ENCODE measurements around the gene VIM.

The VIM gene

DNA sequence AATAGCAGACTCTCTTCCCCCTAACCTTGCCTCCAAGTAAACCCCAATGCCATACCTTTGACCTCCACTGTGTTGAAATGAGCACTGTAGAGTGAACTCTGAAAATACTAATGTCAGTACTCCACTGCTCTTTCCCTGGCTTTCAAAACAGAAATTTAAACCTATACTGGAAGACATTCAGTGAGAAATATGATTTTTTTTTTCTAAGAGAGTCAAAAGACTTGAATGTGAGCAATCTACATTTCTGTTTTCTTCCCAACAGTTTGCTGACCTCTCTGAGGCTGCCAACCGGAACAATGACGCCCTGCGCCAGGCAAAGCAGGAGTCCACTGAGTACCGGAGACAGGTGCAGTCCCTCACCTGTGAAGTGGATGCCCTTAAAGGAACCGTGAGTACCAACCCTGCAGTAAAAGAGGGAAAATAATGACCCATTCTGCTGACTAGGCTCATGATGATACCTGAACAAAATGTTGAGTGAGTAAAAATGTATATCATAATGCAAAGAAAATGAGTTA lies 6.4 kb downstream of the VIM start:
- peaks cover 63% of the 10 kb centered on the region for H3K4me1 Mint-ChIP-seq (ENCODE audit: low read depth)
- no peaks in the 10 kb centered on the region for H3K27me3 Mint-ChIP-seq
- H3K36me3 Mint-ChIP-seq, result peaks cover 8% of the 10 kb centered on the region
- peak overlapping the region; percentile 72 for H3K4me3 Mint-ChIP-seq
- H3K27ac Mint-ChIP-seq, result peak overlapping the region; percentile 64
- H3K9me3 Mint-ChIP-seq (ENCODE audit: low read depth), result no peaks in the 10 kb centered on the region

DNA sequence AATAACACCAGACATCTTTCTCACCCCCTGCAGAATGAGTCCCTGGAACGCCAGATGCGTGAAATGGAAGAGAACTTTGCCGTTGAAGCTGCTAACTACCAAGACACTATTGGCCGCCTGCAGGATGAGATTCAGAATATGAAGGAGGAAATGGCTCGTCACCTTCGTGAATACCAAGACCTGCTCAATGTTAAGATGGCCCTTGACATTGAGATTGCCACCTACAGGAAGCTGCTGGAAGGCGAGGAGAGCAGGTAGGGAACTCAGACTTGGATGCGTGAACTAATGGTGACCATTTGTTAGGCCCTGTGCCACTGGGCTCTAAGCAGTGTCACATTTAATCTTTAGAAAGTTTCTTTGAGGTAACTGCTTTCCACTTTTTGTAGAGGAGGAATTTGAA lies 7.1 kb downstream of the VIM start:
- H3K36me3 Mint-ChIP-seq, result peaks cover 8% of the 10 kb centered on the region
- peak overlapping the region; percentile 28 for H3K4me3 Mint-ChIP-seq
- H3K9me3 Mint-ChIP-seq (ENCODE audit: low read depth), result no peaks in the 10 kb centered on the region
- H3K27me3 Mint-ChIP-seq, result no peaks in the 10 kb centered on the region
- peaks cover 61% of the 10 kb centered on the region for H3K4me1 Mint-ChIP-seq (ENCODE audit: low read depth)
- H3K27ac Mint-ChIP-seq, result peak overlapping the region; percentile 64

DNA sequence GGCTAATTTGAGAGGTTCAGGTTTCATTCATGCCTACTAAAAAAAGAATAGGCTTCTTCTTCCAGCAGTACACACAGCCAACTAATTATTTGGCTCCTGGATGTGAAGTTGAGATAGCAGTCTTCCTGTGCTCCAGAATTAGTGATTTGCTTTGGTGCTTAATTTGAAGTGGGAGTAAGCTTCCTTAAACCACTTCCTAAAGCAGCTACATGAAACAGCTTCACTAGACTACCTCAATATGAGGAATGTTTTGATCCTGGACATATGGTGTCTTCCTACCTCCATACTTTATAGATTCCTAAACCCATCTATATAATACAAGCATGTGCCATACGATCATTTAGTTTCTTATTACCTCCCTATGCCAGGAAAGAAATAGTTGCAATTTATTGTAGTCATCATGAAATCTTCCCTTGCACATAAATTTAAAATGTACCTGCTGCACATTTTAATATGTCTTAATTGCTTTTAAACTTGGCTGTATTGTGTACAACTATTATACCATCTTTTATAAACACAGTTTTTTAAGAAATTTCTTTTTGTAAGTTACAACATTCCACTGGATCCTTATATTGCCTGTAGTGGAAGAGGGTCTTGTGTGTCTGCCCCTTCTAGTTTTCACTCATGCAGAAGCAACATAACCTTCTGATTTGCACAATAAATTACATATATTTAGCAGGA lies 8.6 kb downstream of the VIM start:
- H3K27ac Mint-ChIP-seq, result peak overlapping the region; percentile 50
- H3K4me3 Mint-ChIP-seq, result no peak overlapping the region
- H3K9me3 Mint-ChIP-seq (ENCODE audit: low read depth), result no peaks in the 10 kb centered on the region
- H3K4me1 Mint-ChIP-seq (ENCODE audit: low read depth), result peaks cover 55% of the 10 kb centered on the region
- H3K27me3 Mint-ChIP-seq, result no peaks in the 10 kb centered on the region
- H3K36me3 Mint-ChIP-seq, result peaks cover 8% of the 10 kb centered on the region

DNA sequence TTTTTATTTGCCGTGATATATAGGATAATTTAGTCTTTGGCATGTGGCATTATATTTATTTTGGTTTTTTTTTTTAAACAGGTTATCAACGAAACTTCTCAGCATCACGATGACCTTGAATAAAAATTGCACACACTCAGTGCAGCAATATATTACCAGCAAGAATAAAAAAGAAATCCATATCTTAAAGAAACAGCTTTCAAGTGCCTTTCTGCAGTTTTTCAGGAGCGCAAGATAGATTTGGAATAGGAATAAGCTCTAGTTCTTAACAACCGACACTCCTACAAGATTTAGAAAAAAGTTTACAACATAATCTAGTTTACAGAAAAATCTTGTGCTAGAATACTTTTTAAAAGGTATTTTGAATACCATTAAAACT lies 9.1 kb downstream of the VIM start:
- no peaks in the 10 kb centered on the region for H3K9me3 Mint-ChIP-seq (ENCODE audit: low read depth)
- H3K36me3 Mint-ChIP-seq, result peaks cover 8% of the 10 kb centered on the region
- no peak overlapping the region for H3K4me3 Mint-ChIP-seq
- peaks cover 55% of the 10 kb centered on the region for H3K4me1 Mint-ChIP-seq (ENCODE audit: low read depth)
- H3K27me3 Mint-ChIP-seq, result no peaks in the 10 kb centered on the region
- no peak overlapping the region for H3K27ac Mint-ChIP-seq

DNA sequence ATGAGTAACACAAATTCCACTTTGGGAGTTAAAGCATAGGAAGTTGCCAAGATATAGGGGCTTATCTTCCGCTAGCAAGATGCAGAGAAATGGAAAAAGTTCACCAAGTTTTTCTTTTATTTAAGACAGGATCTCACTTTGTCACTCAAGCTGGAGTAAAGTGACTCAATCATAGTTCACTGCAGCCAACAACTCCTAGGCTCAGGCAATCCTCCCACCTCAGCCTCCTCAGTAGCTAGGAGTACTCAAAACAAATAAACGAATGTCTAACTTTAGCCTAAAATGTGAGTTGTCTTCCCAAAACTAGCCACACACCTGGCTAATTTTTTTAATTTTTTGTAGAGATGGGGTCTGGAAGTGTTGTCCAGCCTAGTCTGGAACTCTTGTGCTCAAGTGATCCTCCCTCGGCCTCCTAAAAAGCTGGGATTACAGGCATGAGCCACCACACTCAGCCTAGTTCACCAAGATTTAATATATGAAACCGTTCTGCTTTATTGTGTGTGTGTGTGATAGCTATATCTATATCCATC lies 9.9 kb downstream of the VIM start:
- Mint-ChIP-seq H3K9me3 (ENCODE audit: low read depth) (no peaks in the 10 kb centered on the region), H3K4me3 (no peak overlapping the region), H3K4me1 (ENCODE audit: low read depth) (peaks cover 52% of the 10 kb centered on the region), H3K27me3 (no peaks in the 10 kb centered on the region), H3K27ac (peak overlapping the region; percentile 36), H3K36me3 (peaks cover 2% of the 10 kb centered on the region)

DNA sequence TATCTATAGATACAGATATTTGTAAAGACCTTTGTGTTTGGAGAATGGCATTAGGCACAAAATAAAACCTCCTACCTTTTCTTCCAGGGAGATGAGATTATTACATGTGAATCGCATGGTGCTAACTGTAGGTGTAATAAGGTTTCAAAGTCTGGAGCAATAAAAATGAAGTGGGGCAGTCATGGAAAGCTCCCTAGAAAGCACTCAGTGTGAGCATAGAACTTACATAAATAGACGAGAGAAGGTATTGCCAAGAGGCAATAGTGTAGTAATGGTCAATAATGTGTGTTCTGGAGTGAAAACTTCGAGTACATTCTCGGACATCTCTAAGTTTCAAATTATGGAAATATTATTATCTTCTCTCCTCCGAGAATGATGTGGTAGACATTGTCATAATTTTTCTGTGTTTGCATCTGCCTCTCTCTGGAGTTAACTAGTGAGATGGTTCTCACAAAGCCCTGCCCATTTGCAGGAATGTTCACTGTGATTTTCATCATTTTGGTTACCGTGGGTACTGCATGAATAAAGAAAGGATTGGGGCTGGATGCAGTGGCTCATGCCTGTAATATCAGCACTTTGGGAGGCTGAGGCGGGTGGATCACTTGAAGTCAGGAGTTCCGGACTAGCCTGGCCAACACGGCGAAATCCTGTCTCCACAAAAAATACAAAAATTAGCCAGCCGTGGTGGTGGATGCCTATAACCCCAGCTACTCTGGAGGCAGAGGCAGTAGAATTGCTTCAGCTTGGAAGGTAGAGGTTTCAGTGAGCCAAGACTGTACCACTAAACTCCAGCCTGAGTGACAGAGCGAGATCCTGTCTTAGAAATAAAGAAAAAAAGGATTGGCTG lies 10.6 kb downstream of the VIM start:
- Mint-ChIP-seq H3K4me3 (no peak overlapping the region), H3K9me3 (ENCODE audit: low read depth) (no peaks in the 10 kb centered on the region), H3K4me1 (ENCODE audit: low read depth) (peaks cover 47% of the 10 kb centered on the region), H3K27me3 (no peaks in the 10 kb centered on the region), H3K27ac (peak overlapping the region; percentile 55), H3K36me3 (peaks cover 2% of the 10 kb centered on the region)

DNA sequence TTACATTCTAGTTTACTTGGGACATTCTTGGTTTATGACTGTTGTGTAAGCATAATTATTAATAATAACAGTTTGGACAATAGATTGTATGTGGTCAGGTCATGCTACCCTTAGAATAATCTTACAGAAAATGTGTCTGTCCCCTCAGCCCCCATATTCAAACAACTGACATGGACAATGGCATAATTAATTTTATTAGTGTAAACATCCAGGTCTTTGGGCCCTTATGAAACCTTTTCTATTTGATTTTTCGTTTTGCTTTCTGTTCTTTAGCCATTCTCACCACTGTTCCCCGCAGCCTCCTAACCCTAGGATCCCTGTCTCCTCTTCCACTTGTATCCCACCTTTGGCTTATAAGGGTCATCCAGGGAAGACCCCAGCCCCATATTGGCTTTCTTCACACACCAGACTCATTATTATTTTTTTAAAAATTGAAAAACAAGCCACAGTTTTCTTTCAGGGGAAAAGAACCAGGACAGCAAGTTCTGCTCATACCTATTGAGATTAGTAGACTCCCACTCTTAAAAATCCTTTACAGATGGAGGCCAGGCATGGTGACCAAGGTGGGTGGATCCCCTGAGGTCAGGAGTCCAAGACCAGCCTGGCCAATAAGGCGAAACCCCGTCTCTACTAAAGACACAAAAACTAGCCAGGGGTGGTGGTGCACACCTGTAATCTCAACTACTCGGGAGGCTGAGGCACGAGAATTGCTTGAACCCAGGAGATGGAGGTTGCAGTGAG lies 11.5 kb downstream of the VIM start:
- Mint-ChIP-seq H3K27ac (peak overlapping the region; percentile 73), H3K4me3 (no peak overlapping the region)

DNA sequence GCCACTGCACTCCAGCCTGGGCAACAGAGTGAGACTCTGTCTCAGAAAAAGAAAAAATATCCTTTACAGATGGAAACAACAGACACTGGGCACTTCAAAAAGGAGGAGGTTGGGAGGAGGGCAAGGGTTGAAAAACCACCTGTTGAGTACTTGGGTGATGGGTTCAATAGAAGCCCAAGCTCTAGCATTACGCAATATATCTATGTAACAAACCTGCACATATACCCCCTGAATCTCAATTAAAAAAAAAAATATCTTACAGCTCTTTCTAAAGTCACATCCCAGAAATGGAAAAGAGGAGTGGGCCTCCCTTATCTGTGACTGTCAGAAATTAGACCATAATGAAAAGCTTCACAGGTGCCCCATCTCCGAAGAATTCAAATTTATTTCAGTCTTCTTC lies 12.1 kb downstream of the VIM start:
- H3K4me1 Mint-ChIP-seq (ENCODE audit: low read depth), result peaks cover 35% of the 10 kb centered on the region
- H3K9me3 Mint-ChIP-seq (ENCODE audit: low read depth), result no peaks in the 10 kb centered on the region
- no peaks in the 10 kb centered on the region for H3K36me3 Mint-ChIP-seq
- peak overlapping the region; percentile 73 for H3K27ac Mint-ChIP-seq
- H3K4me3 Mint-ChIP-seq, result no peak overlapping the region
- no peaks in the 10 kb centered on the region for H3K27me3 Mint-ChIP-seq

More for the DNA sequence above, 11.5 kb downstream of the VIM start:
- peaks cover 41% of the 10 kb centered on the region for H3K4me1 Mint-ChIP-seq (ENCODE audit: low read depth)
- no peaks in the 10 kb centered on the region for H3K9me3 Mint-ChIP-seq (ENCODE audit: low read depth)
- H3K36me3 Mint-ChIP-seq, result no peaks in the 10 kb centered on the region
- no peaks in the 10 kb centered on the region for H3K27me3 Mint-ChIP-seq

DNA sequence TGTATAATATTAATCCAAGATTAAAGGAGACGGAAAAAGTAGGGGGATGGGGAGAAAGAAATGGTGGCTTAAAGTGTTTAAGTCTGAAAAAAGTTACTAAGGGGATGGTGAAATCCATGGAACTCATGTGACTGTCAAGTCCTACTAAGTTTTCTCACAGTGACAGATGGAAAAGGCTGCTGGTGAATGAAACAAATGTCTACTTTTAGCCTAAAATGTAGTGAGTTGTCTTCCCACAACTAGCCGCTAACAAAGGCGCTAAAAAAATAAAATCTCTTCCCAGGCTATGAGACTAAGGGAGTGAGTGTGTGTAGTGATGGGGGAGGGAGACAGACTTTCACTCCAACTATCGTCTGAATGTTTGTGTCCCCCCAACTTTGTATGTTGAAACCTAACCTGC lies 12.6 kb downstream of the VIM start:
- H3K4me3 Mint-ChIP-seq, result no peak overlapping the region
- H3K27me3 Mint-ChIP-seq, result no peaks in the 10 kb centered on the region
- H3K9me3 Mint-ChIP-seq (ENCODE audit: low read depth), result no peaks in the 10 kb centered on the region
- no peaks in the 10 kb centered on the region for H3K36me3 Mint-ChIP-seq
- H3K27ac Mint-ChIP-seq, result no peak overlapping the region
- peaks cover 31% of the 10 kb centered on the region for H3K4me1 Mint-ChIP-seq (ENCODE audit: low read depth)

DNA sequence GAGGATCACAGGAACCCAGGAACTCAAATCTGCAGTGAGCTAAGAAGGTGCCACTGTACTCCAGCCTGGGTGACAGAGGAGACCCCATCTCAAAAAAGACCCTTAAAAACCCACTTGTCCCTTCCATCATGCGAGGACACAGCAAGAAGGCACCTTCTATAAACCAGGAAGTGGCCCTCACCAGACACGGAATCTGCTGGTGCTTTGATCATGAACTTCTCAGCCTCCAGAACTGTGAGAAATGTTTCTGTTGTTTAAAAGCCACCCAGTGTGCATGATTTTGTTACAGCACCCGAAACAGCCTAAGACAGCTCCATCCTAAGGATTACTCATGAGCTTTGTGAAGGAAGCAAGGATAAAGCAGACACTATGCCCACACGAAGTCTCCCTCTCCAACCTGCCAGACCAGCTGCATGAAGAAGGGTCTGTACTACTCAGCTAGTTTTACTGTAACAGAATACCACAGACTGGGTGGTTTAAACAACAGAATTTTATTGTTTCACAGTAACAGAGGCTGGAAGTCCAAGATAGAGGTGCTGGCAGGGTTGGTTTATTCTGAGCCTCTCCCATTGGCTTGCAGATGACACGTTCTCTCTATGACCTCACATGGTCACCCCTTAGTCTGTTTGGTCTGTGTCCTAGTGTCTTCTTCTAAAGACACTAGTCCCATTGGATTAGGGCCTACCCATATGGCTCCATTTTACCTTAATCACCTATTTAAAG lies 13.7 kb downstream of the VIM start:
- peak overlapping the region; percentile 61 for H3K27ac Mint-ChIP-seq
- no peak overlapping the region for H3K4me3 Mint-ChIP-seq
- H3K27me3 Mint-ChIP-seq, result no peaks in the 10 kb centered on the region
- H3K4me1 Mint-ChIP-seq (ENCODE audit: low read depth), result peaks cover 20% of the 10 kb centered on the region
- H3K36me3 Mint-ChIP-seq, result no peaks in the 10 kb centered on the region
- H3K9me3 Mint-ChIP-seq (ENCODE audit: low read depth), result no peaks in the 10 kb centered on the region

DNA sequence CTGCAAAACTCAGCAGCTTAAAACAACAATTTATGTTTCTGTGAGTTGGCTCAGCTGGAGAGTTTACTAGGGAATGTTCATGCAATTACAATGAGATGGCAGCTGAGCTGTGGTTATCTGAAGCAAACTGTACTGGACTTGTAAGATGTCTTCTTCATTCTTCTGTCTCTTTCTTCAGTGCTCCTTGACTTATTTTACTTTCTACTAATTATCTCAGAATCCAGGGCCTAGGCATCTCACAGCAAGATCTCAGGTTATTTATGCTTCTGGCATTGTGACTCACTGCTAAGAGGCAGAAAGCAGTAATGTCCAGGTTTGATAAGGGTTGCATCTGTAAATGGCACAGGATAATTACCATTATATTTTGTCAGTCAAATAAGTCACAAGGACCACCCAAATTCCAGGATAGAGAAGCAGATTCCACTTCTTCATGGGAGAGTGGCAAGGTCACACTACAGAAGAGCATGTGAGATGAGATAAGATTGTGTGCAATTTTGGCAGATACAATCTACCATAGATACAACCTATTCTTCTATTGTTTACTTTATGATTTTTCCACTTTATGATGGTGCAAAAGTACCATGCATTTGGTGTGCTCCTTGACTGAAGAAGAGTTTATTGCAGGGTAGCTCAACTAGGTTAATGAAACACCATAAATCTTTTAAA lies 16.8 kb downstream of the VIM start:
- Mint-ChIP-seq H3K36me3 (peaks cover 4% of the 10 kb centered on the region), H3K27me3 (no peaks in the 10 kb centered on the region), H3K27ac (no peak overlapping the region), H3K4me1 (ENCODE audit: low read depth) (peaks cover 17% of the 10 kb centered on the region), H3K4me3 (no peak overlapping the region), H3K9me3 (ENCODE audit: low read depth) (no peaks in the 10 kb centered on the region)

DNA sequence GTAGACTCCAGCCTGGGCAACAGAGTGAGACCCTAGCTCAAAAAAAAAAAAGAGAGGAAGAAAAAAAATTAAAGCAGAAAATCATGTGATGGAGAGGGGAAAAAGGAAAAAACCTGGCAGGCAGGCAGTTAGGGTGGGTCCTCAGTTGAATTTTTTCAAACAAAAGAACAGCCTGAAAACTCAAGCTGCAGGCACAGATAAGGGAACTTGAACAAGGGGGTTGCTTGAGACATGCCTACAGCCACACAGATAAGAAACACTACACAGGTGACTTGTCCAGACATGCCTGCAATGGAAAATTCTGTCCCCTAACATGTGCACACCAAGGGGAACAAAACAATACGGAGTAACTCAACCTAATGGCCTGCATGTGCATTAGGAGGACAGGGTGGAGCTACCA lies 19.2 kb downstream of the VIM start:
- Mint-ChIP-seq H3K4me1 (ENCODE audit: low read depth) (peaks cover 4% of the 10 kb centered on the region), H3K36me3 (peaks cover 4% of the 10 kb centered on the region), H3K9me3 (ENCODE audit: low read depth) (no peaks in the 10 kb centered on the region), H3K27ac (no peak overlapping the region), H3K27me3 (no peaks in the 10 kb centered on the region), H3K4me3 (no peak overlapping the region)

DNA sequence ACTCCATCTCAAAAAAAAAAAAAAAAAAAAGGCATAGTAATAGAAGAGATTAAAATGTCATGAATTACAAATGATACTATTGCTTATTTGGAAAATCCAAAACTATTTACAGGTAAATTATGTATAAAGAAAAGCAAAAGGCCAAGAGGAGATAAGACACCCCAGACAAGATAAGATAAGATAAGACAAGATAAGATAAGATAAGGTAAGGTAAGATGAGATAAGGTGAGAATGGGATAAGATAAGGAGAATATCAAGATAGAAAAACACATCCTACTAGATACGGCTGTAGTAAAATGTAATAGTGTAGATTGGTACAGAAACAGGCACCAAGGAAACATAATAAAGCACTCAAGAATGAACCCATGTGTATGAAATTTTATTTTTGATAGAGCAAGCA lies 20.9 kb downstream of the VIM start:
- H3K27me3 Mint-ChIP-seq, result no peaks in the 10 kb centered on the region
- no peaks in the 10 kb centered on the region for H3K9me3 Mint-ChIP-seq (ENCODE audit: low read depth)
- H3K36me3 Mint-ChIP-seq, result peaks cover 4% of the 10 kb centered on the region
- no peak overlapping the region for H3K27ac Mint-ChIP-seq
- no peaks in the 10 kb centered on the region for H3K4me1 Mint-ChIP-seq (ENCODE audit: low read depth)
- no peak overlapping the region for H3K4me3 Mint-ChIP-seq

DNA sequence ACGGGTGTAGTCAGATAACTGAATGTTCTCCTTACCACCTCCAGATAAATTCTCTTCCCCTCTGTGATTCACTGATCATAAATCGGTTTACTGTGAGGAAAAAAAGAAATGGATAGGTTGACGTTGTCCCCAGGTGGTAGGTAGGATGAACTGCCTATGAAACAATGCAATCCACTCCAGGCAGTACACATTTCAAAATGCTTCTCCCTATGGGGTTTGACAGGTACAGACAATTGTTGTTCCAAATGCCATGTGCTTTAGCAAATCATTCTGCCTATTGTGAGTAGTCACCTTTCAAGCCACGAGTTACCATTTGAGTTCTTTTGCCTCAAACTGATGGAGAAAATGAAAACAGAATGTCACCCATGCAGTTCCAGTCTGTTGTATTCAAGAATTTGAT lies 21.8 kb downstream of the VIM start:
- Mint-ChIP-seq H3K9me3 (ENCODE audit: low read depth) (no peaks in the 10 kb centered on the region), H3K4me1 (ENCODE audit: low read depth) (no peaks in the 10 kb centered on the region), H3K4me3 (no peak overlapping the region), H3K36me3 (peaks cover 4% of the 10 kb centered on the region), H3K27me3 (no peaks in the 10 kb centered on the region), H3K27ac (no peak overlapping the region)
